Activated T-cell treated with anti-CD3 and anti-CD28 coated beads, Interleukin-2, amount 50 U/mL, for 72 hours (primary cell): Measurements from ENCODE around the gene PDGFB. TPM values are rescaled to one million over a fixed set of nuclear protein-coding genes. Genes with fewer than 3 reads are reported as not detected.
A peak's percentile ranks its signal among the peaks of the same experiment; 100 is the strongest.
"Not testable (repeated sequence)": the region's sequence is repeated elsewhere in the genome, so short reads cannot be mapped to it uniquely, and the experiment has no call there.

ENCODE experiments used
- ATAC-seq, 2 donors: fragments of 150-1000 bp; cut with Tn5 transposase; replicated peaks in 1 of 2; 2 replicates each; pipeline ENCODE4 v1.10.0; 2021; ENCODE audit warnings: moderate library complexity in 2 of 2, mild to moderate bottlenecking in 1 of 2
- DNase-seq, 2 donors: peaks; one replicate each; pipeline ENCODE4 v3.0.0; 2021 to 2022; ENCODE audit warnings: mixed read lengths in 1 of 2
- H3K27ac Mint-ChIP-seq: one replicate; pipeline ENCODE4 v1.8.0; 2022; ENCODE audit warnings: mild to moderate bottlenecking, moderate library complexity, mixed read lengths
- H3K27me3 Mint-ChIP-seq: one replicate; pipeline ENCODE4 v1.8.0; 2022; ENCODE audit warnings: low read depth, mixed read lengths
- H3K36me3 Mint-ChIP-seq, 2 donors: one replicate each; pipeline ENCODE4 v1.8.0; 2022; ENCODE audit warnings: mixed read lengths in 2 of 2, mild to moderate bottlenecking in 1 of 2; ENCODE audit not compliant: insufficient read depth in 2 of 2
- H3K4me1 Mint-ChIP-seq: one replicate; pipeline ENCODE4 v1.8.0; 2022; ENCODE audit warnings: low read depth, mixed read lengths
- H3K4me3 Mint-ChIP-seq, 2 donors: one replicate each; pipeline ENCODE4 v1.8.0; 2022; ENCODE audit warnings: mild to moderate bottlenecking in 2 of 2, mixed read lengths in 2 of 2, moderate library complexity in 2 of 2
- H3K9me3 Mint-ChIP-seq, 2 donors: one replicate each; pipeline ENCODE4 v1.8.0; 2022; ENCODE audit warnings: mixed read lengths in 2 of 2
- total RNA-seq, 2 donors: library from RNA; stranded (reverse); gene quantifications; one replicate each; pipeline ENCODE4 v1.2.3, GENCODE V29; 2022

The PDGFB gene
- total RNA-seq, 2 donors from 2014 or later, result 2.9 to 4.6 TPM

DNA sequence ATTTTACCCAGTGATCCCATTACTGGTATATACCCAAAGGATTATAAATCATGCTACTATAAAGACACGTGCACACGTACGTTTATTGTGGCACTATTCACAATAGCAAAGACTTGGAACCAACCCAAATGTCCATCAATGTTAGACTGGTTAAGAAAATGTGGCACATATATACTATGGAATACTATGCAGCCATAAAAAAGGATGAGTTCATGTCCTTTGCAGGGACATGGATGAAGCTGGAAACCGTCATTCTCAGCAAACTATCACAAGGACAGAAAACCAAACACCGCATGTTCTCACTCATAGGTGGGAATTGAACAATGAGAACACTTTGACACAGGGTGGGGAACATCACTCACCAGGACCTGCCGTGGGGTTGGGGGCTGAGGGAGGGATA is 26.4 kb downstream of the PDGFB start:
- H3K4me3 Mint-ChIP-seq, H3K27ac Mint-ChIP-seq, H3K9me3 Mint-ChIP-seq, ATAC-seq, H3K36me3 Mint-ChIP-seq, DNase-seq: not testable (repeated sequence)
- peaks cover 16% of the 10 kb centered on the region for H3K4me1 Mint-ChIP-seq
- peaks cover 46% of the 10 kb centered on the region for H3K27me3 Mint-ChIP-seq

GRCh38 chr22:39216143-39216490 is 28.7 kb downstream of the PDGFB start:
- DNase-seq (no peak), ATAC-seq (no peak)
- Mint-ChIP-seq H3K27ac (no peak overlapping the region), H3K9me3 (peaks cover 0 to 3% of the 10 kb centered on the region in 2 donors), H3K27me3 (peaks cover 43% of the 10 kb centered on the region), H3K4me3 (no peak overlapping the region), H3K4me1 (peaks cover 9% of the 10 kb centered on the region), H3K36me3 (no peaks in the 10 kb centered on the region)

DNA sequence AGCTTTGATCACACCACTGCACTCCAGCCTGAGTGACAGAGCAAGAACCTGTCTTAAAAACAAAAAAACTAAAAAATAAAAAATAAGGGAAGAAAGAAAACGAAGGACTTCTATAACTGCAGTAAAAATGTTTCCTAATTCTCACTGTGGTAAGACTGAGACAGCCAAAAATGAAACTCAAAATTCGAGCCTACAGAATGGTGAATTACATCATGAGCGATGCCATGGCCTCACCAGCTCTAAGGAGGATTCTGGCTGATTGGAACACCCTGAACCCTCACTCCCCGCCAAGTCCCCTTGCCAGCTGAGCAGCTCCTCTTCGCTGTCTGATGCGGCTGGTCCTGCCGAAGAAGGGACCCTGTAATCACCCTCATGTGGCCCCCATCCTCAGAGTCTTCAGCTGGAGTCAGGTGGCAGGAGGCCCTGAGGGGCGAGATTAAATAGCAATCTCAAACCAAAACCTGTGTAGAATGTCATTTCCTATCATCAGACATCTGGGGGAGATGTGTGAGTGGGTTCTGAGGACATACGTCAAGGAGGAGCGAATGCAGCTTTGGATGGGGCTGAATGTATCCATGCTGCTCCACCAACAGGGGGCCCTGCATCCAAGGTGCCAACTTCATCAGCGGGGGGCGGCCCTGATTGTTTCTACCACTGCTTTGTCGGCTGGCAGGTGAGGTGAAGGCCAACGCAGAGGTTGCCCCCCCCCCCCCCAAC is 29.2 kb downstream of the PDGFB start:
- peak; percentile 52 to 67 for ATAC-seq
- Mint-ChIP-seq H3K4me1 (peaks cover 5% of the 10 kb centered on the region), H3K27ac (no peak overlapping the region)

GRCh38 chr22:39215070-39215396 is 29.7 kb downstream of the PDGFB start:
- Mint-ChIP-seq H3K36me3 (no peaks in the 10 kb centered on the region), H3K27me3 (peaks cover 33% of the 10 kb centered on the region), H3K4me1 (peaks cover 5% of the 10 kb centered on the region), H3K4me3 (no peak overlapping the region), H3K27ac (no peak overlapping the region), H3K9me3 (peaks cover 0 to 2% of the 10 kb centered on the region in 2 donors)
- ATAC-seq, result no peak
- DNase-seq, result no peak

More for the DNA sequence above, 29.2 kb downstream of the PDGFB start:
- Mint-ChIP-seq H3K36me3 (no peaks in the 10 kb centered on the region), H3K27me3 (peaks cover 38% of the 10 kb centered on the region), H3K4me3 (no peak overlapping the region), H3K9me3 (peaks cover 0 to 3% of the 10 kb centered on the region in 2 donors)
- DNase-seq, result peak; percentile 30 to 45

DNA sequence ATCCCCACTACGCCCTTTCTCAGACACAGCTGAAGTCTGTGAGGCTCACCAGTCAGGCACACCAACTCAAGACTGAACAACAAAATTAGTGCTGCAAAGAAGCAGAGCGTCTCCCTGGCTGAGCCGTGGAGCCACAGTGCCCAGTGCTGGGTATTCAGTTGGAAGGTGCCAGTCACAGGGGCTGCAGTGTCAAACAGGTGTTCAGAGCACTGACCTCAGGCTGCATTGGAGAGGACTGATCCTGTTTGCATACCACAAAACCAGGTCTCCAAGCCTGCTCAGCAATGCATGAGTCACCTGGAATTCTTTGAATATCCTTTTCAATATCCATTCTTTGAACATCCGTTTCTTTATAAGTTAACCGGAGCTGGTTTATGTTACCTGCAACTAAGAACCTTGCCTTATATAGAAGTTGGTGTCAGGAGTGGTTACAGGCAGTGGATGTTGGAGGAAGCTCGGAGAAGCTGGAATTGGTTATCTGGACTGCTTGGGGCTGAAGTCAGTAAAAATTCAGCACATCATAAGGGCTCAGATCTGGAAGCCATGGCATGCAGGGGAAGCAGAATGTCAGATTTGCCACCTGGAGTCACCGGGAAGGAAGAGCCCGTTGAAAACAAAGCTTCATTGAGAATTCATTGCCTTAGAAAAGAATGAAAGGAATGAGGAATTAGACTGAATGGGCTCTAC is 30.3 kb downstream of the PDGFB start:
- H3K4me3 Mint-ChIP-seq, result no peak overlapping the region
- no peak for DNase-seq
- H3K4me1 Mint-ChIP-seq, result peaks cover 5% of the 10 kb centered on the region

GRCh38 chr22:39214006-39214382 is 30.8 kb downstream of the PDGFB start:
- H3K36me3 Mint-ChIP-seq, result no peaks in the 10 kb centered on the region
- no peaks in the 10 kb centered on the region for H3K9me3 Mint-ChIP-seq
- ATAC-seq (no peak), DNase-seq (no peak)
- H3K27me3 Mint-ChIP-seq, result peaks cover 25% of the 10 kb centered on the region
- H3K4me1 Mint-ChIP-seq, result peaks cover 5% of the 10 kb centered on the region
- no peak overlapping the region for H3K4me3 Mint-ChIP-seq
- no peak overlapping the region for H3K27ac Mint-ChIP-seq

More for the DNA sequence above, 30.3 kb downstream of the PDGFB start:
- Mint-ChIP-seq H3K27me3 (peaks cover 27% of the 10 kb centered on the region), H3K9me3 (no peaks in the 10 kb centered on the region), H3K36me3 (no peaks in the 10 kb centered on the region), H3K27ac (no peak overlapping the region)
- ATAC-seq, result no peak

GRCh38 chr22:39212721-39213376 is 31.9 kb downstream of the PDGFB start:
- H3K4me1 Mint-ChIP-seq, result peaks cover 5% of the 10 kb centered on the region
- H3K4me3 Mint-ChIP-seq, result no peak overlapping the region
- no peak overlapping the region for H3K27ac Mint-ChIP-seq
- H3K27me3 Mint-ChIP-seq, result peaks cover 25% of the 10 kb centered on the region
- DNase-seq, result no peak
- no peak for ATAC-seq
- H3K9me3 Mint-ChIP-seq, result no peaks in the 10 kb centered on the region
- H3K36me3 Mint-ChIP-seq, result no peaks in the 10 kb centered on the region

DNA sequence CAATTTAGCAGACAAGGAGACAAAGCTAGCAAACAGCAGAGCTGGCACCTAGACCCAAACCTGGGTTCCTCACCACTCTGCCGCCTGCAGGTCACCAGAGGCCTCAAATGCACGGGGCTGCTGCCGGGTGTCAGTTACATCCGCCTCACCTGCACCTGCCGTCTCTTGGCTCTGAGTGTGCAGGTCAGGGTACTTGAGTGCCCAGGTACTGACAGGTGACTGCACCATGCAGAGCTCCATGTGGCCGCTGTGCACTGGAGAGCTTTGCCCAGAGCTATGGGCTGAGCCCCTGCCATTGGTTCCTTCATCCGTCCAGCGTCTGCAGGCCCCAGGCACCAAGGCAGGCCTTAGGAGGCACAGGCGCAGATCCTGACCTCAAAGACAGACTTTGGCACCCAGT is 35.0 kb downstream of the PDGFB start:
- Mint-ChIP-seq H3K4me1 (peaks cover 20% of the 10 kb centered on the region), H3K36me3 (no peaks in the 10 kb centered on the region), H3K4me3 (no peak overlapping the region), H3K27ac (no peak overlapping the region), H3K9me3 (no peaks in the 10 kb centered on the region), H3K27me3 (peaks cover 17% of the 10 kb centered on the region)
- DNase-seq (no peak), ATAC-seq (no peak)

DNA sequence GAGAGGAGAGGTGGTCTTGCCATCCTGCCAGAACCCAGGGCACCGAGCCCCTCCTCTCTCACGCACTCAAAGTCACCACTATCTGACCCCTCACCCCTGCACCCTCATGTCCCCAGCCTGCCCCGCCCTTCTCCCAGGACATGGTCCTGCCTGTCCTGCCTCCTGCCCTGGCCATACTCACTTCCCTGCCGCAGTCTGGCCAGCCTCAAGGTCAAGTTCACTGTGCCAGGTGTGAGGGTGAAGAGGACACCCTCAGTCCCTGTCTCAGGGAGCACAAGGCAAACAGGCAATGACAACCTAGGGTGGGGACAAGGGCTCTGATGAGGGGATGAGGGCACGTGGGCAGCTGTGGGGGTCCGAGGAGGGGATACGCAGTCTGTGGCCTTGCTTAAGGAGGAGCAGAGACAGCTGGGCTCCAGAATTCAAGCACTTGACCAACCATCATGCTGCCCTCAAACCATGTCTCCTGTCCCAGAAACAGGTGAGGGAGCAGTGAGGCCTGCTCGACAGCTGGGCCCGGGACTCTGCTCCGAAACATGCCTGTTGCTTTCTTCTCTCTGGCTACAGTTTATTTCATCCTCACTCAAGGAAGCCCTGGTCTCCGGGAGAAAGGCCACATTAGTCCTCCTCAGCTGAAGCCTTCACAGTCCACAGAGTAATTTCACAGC is 36.6 kb downstream of the PDGFB start:
- no peaks in the 10 kb centered on the region for H3K36me3 Mint-ChIP-seq
- peaks cover 19% of the 10 kb centered on the region for H3K27me3 Mint-ChIP-seq
- no peaks in the 10 kb centered on the region for H3K9me3 Mint-ChIP-seq
- no peak for ATAC-seq
- peaks cover 21% of the 10 kb centered on the region for H3K4me1 Mint-ChIP-seq
- H3K27ac Mint-ChIP-seq, result no peak overlapping the region
- H3K4me3 Mint-ChIP-seq, result no peak overlapping the region
- DNase-seq, result no peak

DNA sequence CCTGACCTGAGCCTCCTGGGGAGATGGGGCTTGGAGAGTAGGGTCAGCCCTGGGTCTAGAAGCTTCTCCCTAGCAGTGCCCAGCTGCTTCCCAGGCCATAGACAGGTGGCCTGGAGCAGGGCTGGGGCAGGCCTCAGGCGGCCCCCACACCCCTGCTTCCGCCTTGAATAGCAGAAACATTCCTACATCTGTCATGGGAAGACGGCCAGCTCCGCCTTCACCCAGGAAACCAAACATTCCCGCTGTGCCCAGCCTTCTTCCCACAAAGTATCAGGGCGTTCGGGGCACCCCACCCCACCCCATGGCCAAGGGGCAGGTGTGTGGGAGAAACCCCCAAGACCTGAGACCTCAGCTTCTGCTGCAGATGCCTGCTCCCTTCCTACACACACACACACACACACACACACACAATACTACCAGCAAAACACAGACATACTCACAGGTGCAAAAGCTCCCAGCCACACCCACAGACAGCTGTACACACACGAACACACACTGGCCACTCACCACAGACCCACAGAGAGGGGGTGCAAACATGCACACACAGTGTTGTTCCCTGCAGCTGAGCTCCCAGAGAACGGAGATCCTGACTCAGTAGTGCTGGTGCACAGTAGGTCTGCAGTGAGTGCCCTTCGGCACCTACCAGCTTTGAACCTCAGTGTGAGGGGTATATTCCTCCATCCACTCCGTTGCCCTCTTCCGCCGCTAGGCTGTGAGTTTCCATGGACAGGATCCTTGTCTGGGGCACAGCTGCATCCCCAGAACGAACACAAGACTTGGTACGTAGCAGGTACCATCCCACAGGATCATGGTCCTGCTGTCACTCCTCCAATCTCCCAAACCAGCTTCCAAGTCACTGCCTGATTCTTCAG is 37.4 kb downstream of the PDGFB start:
- no peak overlapping the region for H3K27ac Mint-ChIP-seq

GRCh38 chr22:39206491-39206890 is 38.3 kb downstream of the PDGFB start:
- no peaks in the 10 kb centered on the region for H3K36me3 Mint-ChIP-seq
- no peaks in the 10 kb centered on the region for H3K9me3 Mint-ChIP-seq
- H3K4me1 Mint-ChIP-seq, result peaks cover 26% of the 10 kb centered on the region
- H3K27me3 Mint-ChIP-seq, result peaks cover 18% of the 10 kb centered on the region
- H3K4me3 Mint-ChIP-seq, result no peak overlapping the region
- H3K27ac Mint-ChIP-seq, result no peak overlapping the region
- DNase-seq (no peak), ATAC-seq (no peak)

More for the DNA sequence above, 37.4 kb downstream of the PDGFB start:
- ATAC-seq, result no peak
- no peaks in the 10 kb centered on the region for H3K36me3 Mint-ChIP-seq
- no peak overlapping the region for H3K4me3 Mint-ChIP-seq
- DNase-seq, result no peak
- peaks cover 18% of the 10 kb centered on the region for H3K27me3 Mint-ChIP-seq
- H3K9me3 Mint-ChIP-seq, result no peaks in the 10 kb centered on the region
- H3K4me1 Mint-ChIP-seq, result peaks cover 26% of the 10 kb centered on the region

- ATAC-seq (peak; percentile 95 to 97), DNase-seq (peak; percentile 55 to 58)
- H3K36me3 Mint-ChIP-seq, result no peaks in the 10 kb centered on the region
- peaks cover 18% of the 10 kb centered on the region for H3K27me3 Mint-ChIP-seq
- H3K4me1 Mint-ChIP-seq, result peaks cover 26% of the 10 kb centered on the region
- no peaks in the 10 kb centered on the region for H3K9me3 Mint-ChIP-seq
- H3K27ac Mint-ChIP-seq, result no peak overlapping the region
- H3K4me3 Mint-ChIP-seq, result peak overlapping the region in 1 of 2 donors; percentile 45
Observed at GRCh38 chr22:39205344-39206021, 39.3 kb downstream of the PDGFB start.
